ENCODE data around the gene P2RX3. TPM values are rescaled to one million over a fixed set of nuclear protein-coding genes. Genes with fewer than 3 reads are reported as not detected.

P2RX3 gene
- total RNA-seq, 3 donors from 2014 or later: not detected

DNA sequence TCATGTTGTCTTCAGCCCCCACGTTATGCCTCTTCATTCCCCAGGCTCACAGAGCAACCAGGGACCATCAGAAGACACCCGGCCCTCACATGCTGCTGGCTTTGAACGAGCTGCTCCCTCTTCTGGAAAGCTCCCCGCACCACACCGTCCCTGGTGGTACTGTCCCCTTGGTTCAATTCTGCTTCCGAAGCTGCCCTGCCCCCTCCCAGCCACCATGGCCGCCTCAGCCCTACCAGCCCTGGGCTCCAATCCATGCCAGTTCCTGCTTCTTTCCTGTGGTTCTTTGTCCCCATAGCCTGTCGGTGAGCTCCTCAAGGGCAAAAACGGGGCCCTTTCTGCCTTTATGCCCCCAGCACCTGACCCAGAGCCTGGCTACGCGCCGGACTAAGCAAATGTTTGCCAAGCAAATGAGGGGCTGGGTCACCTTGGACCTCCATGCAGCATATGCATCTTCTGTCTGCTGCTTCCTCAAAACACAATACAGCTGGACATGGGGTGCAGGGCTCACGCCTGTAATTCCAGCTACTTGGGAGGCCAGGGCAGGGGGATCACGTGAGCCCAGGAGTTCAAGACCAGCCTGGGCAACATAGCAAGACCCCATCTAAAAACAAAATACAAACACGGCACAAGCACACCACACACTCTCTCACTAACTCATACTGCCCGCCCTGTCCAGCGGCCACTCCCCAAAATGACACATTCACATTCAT, 34.7 kb upstream of the P2RX3 start:
- Histone ChIP-seq H3K4me3 (no peak overlapping the region), H3K9me3 (peaks cover 16% of the 10 kb centered on the region), H3K4me1 (ENCODE audit: low read depth) (peaks cover 8% of the 10 kb centered on the region), H3K36me3 (ENCODE audit: low read depth) (peaks cover 20% of the 10 kb centered on the region)
- DNase-seq: no peak
- no peak for TF ChIP-seq CTCF (IDR thresholded peaks at IDR 0.05)
- intact Hi-C loops (cut with DNase I, micrococcal nuclease): no loop called here
- no peak for ATAC-seq

GRCh38 chr11:57303990-57304579, 34.1 kb upstream of the P2RX3 start:
- DNase-seq: no peak

GRCh38 chr11:57305523-57305922, 32.6 kb upstream of the P2RX3 start:
- Histone ChIP-seq H3K9me3 (no peaks in the 10 kb centered on the region), H3K4me3 (no peak overlapping the region), H3K36me3 (ENCODE audit: low read depth) (peaks cover 7% of the 10 kb centered on the region), H3K4me1 (ENCODE audit: low read depth) (peaks cover 11% of the 10 kb centered on the region)
- intact Hi-C loops (cut with DNase I, micrococcal nuclease): no loop called here
- ATAC-seq (no peak), DNase-seq (no peak)
- no peak for TF ChIP-seq CTCF (IDR thresholded peaks at IDR 0.05)

More at GRCh38 chr11:57303990-57304579, 34.1 kb upstream of the P2RX3 start:
- no peak for TF ChIP-seq CTCF (IDR thresholded peaks at IDR 0.05)
- H3K36me3 ChIP-seq (ENCODE audit: low read depth): peaks cover 20% of the 10 kb centered on the region
- peak; percentile 11 for ATAC-seq
- H3K4me3 ChIP-seq: no peak overlapping the region
- intact Hi-C loops (cut with DNase I, micrococcal nuclease): no loop called here
- H3K4me1 ChIP-seq (ENCODE audit: low read depth): peaks cover 8% of the 10 kb centered on the region
- peaks cover 13% of the 10 kb centered on the region for H3K9me3 ChIP-seq

DNA sequence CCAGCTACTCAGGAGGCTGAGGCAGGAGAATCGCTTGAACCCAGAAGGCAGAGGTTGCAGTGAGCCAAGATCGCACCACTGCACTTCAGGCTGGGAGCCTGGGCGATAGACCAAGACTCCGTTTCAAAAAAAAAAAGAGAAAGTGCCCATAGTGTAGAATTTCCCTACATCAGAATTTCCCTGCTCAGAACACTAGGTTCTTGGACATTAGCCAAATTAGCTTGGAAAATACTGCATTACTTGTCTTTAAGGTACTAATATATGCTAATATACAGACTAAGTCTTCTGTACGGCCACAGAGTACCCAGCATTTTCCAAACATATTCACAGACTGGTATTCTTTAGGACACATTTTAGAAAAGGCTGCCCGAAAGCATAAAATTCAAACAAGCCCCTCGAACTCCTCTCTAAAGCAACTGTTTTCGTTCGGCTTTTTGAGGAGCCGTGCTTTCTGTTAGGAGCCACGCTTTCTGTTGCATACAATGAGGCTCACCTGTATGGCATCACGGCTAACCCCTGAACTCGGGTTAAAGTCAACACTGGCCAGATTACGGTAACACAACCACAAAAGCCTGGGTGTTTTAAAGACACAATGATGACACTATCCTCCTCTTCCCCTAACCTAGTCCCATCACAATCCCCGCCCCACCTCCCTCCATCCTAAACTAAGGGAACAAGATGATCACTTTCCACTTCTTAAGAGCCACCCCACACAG, 31.8 kb upstream of the P2RX3 start:
- Histone ChIP-seq H3K36me3 (ENCODE audit: low read depth) (no peaks in the 10 kb centered on the region), H3K4me1 (ENCODE audit: low read depth) (peaks cover 18% of the 10 kb centered on the region)
- ATAC-seq: no peak

More for the DNA sequence above, 31.8 kb upstream of the P2RX3 start:
- intact Hi-C loops (cut with DNase I, micrococcal nuclease): no loop called here
- TF ChIP-seq CTCF (IDR thresholded peaks at IDR 0.05): no peak
- no peak for DNase-seq
- no peaks in the 10 kb centered on the region for H3K9me3 ChIP-seq
- H3K4me3 ChIP-seq: no peak overlapping the region
